OCI-LY3 (cell line): ENCODE data around the gene VASN.

ENCODE experiments used
- EZH2phosphoT487 ChIP-seq: fragments of 200-600 bp; shearing (Covaris generic); IDR thresholded peaks from 2 replicates; pipeline ENCODE4 v1.6.1; 2018; ENCODE audit warnings: antibody characterized with exemption, mixed run types, low read depth
- TF ChIP-seq, protein P1 (sequence below): fragments of 200-600, 300-600 bp; sonication (generic); IDR thresholded peaks from 2 replicates; pipeline ENCODE4 v1.5.1; 2014; ENCODE audit warnings: antibody characterized with exemption, low read length, low read depth

DNA sequence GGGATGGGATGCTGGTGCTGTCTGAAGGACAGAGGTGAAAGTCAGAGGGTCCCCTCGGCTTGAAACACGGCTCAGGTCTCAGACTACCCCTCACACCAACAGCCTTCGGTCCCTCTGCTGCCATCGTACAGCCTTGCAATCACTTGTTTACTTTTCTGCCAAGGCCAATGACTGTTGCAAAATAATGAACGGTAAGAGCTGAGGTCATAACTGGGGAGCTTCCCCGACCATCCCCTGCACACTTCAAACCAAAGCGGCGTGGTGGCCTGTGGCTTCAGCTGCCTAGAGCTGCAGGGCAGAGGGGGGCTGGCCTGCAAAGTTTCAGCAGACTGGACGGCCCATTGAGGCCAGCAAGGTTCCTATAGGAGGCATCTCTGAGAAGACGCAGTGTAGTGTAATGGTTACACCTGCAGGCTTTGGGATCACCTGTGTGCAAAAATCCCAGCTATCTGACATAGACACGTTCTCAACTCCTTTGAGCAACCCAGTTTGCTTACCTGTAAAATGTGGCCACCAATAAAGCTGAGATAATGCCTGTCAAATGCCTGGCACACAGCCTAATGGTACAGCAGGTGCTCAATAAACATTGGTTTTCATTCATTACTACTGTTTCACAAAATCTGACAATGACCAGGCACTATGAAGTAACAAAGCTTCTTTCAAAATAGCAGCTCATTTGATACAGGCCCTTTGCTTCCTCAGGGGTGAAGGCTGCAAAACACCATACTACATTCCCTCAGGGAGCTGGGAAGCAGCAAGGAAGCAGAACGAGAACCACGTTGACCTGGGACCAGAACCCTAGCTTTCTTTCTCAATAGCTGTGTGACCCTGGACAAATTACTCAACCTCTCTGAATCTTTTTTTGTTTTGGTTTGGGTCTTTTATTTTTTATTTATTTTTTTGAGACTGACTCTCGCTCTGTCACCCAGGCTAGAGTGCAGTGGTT is 25.5 kb upstream of the VASN start:
- TF ChIP-seq, protein P1, sequence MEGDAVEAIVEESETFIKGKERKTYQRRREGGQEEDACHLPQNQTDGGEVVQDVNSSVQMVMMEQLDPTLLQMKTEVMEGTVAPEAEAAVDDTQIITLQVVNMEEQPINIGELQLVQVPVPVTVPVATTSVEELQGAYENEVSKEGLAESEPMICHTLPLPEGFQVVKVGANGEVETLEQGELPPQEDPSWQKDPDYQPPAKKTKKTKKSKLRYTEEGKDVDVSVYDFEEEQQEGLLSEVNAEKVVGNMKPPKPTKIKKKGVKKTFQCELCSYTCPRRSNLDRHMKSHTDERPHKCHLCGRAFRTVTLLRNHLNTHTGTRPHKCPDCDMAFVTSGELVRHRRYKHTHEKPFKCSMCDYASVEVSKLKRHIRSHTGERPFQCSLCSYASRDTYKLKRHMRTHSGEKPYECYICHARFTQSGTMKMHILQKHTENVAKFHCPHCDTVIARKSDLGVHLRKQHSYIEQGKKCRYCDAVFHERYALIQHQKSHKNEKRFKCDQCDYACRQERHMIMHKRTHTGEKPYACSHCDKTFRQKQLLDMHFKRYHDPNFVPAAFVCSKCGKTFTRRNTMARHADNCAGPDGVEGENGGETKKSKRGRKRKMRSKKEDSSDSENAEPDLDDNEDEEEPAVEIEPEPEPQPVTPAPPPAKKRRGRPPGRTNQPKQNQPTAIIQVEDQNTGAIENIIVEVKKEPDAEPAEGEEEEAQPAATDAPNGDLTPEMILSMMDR = no peak
- TF ChIP-seq EZH2phosphoT487 = no peak
